Ishikawa (cell line): Measurements from ENCODE around the gene ANXA6.

Experiments used
- EP300 ChIP-seq: IDR thresholded peaks from 2 replicates; pipeline ENCODE4 v1.6.1; 2012; ENCODE audit warnings: borderline replicate concordance
- NFIC ChIP-seq: IDR thresholded peaks from 2 replicates; pipeline ENCODE4 v1.6.1; 2012
- TAF1 ChIP-seq: IDR thresholded peaks from 2 replicates; pipeline ENCODE4 v1.6.1; 2012; ENCODE audit warnings: low read depth, mild to moderate bottlenecking

- TF ChIP-seq EP300: no peak
- TF ChIP-seq TAF1: no peak
- no peak for TF ChIP-seq NFIC
Measured at GRCh38 chr5:151071021-151071420, 86.6 kb downstream of the ANXA6 start.
